ENCODE measurements around the gene TAAR9.

TAAR9 gene

GRCh38 chr6:132537977-132538376, at the start of gene TAAR9:
Gene TAAR9 (plus strand): TSS chr6:132538277. CDS start chr6:132538290, 13 bp downstream.
- DNase-seq (ENCODE audit: low read depth): no peak

- DNase-seq (ENCODE audit: low read depth): no peak
Observed at GRCh38 chr6:132489376-132489775, 48.7 kb upstream of the TAAR9 start.

GRCh38 chr6:132490024-132490423, 48.1 kb upstream of the TAAR9 start:
- DNase-seq (ENCODE audit: low read depth): no peak

GRCh38 chr6:132490478-132491204, 47.4 kb upstream of the TAAR9 start:
- no peak for DNase-seq (ENCODE audit: low read depth)

GRCh38 chr6:132491303-132491702, 46.8 kb upstream of the TAAR9 start:
- no peak for DNase-seq (ENCODE audit: low read depth)

GRCh38 chr6:132491881-132492280, 46.2 kb upstream of the TAAR9 start:
- no peak for DNase-seq (ENCODE audit: low read depth)

- DNase-seq (ENCODE audit: low read depth): no peak
Observed at GRCh38 chr6:132494954-132495353, 43.1 kb upstream of the TAAR9 start.

GRCh38 chr6:132495604-132496079, 42.4 kb upstream of the TAAR9 start:
- DNase-seq (ENCODE audit: low read depth): no peak

GRCh38 chr6:132496519-132497180, 41.4 kb upstream of the TAAR9 start:
- no peak for DNase-seq (ENCODE audit: low read depth)

- no peak for DNase-seq (ENCODE audit: low read depth)
Observed at GRCh38 chr6:132498638-132499037, 39.4 kb upstream of the TAAR9 start.

GRCh38 chr6:132499757-132500156, 38.3 kb upstream of the TAAR9 start:
- DNase-seq (ENCODE audit: low read depth): no peak

- DNase-seq (ENCODE audit: low read depth): no peak
Observed at GRCh38 chr6:132504757-132505156, 33.3 kb upstream of the TAAR9 start.

GRCh38 chr6:132505158-132505557, 32.9 kb upstream of the TAAR9 start:
- DNase-seq (ENCODE audit: low read depth): no peak

GRCh38 chr6:132506461-132506860, 31.6 kb upstream of the TAAR9 start:
- no peak for DNase-seq (ENCODE audit: low read depth)

GRCh38 chr6:132506869-132507808, 30.9 kb upstream of the TAAR9 start:
- no peak for DNase-seq (ENCODE audit: low read depth)

GRCh38 chr6:132511210-132511830, 26.8 kb upstream of the TAAR9 start:
- no peak for DNase-seq (ENCODE audit: low read depth)

- DNase-seq (ENCODE audit: low read depth): no peak
Observed at GRCh38 chr6:132511831-132512220, 26.3 kb upstream of the TAAR9 start.

GRCh38 chr6:132512342-132512637, 25.8 kb upstream of the TAAR9 start:
- DNase-seq (ENCODE audit: low read depth): no peak

- DNase-seq (ENCODE audit: low read depth): peak; percentile 81
Observed at GRCh38 chr6:132512638-132513632, 25.1 kb upstream of the TAAR9 start, which contains the start of gene STX7. Gene STX7 (minus strand): TSS chr6:132513116. CDS start chr6:132503530, 9,586 bp downstream.

GRCh38 chr6:132513831-132514545, 24.1 kb upstream of the TAAR9 start:
- DNase-seq (ENCODE audit: low read depth): no peak

All from stimulated activated CD4-positive, alpha-beta T cell treated with anti-CD3 and anti-CD28 coated beads, Interleukin-2, amount 100 ng/mL, for 4 hours (primary cell).